Posterior cingulate gyrus (tissue), 11 donors: ENCODE measurements around the gene SLC37A1.

Experiments used
- DNase-seq, 10 donors: peaks; one replicate each; pipeline versions ENCODE4 v3.0.0 to v3.0.0-alpha.2; 2020 to 2021; ENCODE audit warnings: mixed read lengths in 3 of 10
- intact Hi-C: fragments of 100-400 bp; cut with DNase I; formaldehyde crosslinking; loops from one replicate; pipeline ENCODE4 v1.15.1; 2023

The SLC37A1 gene

GRCh38 chr21:42524341-42525028 is 10.8 kb downstream of the SLC37A1 start:
- peak in 1 of 10 donors; percentile 22 for DNase-seq
- intact Hi-C loops = no loop called here

DNA sequence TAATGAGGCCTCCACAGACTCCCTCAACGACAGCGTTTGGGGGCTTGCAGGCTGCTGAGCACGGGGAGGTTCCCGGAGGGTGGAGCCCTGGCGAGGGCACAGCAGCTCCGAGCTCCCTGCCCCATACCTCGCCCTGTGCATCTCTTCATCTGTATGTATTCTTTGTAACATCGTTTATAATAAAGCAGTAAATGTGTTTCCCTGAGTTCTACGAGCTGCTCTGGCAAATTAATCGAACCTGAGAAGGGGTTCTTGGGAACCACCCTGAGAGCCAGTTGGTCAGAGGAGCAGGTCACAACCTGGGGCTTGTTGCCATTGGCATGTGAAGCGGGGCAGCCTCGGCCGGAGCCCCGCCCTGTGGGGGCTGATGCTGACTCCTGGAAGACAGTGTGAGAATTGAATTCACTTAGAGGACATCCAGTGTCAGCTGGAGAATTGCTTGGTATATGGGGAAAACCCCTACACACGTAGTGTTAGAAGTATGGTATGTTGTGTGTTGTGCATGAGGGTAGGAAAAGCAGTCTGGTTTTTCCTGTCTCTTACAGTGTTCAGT is 11.5 kb downstream of the SLC37A1 start:
- intact Hi-C loops = no loop called here
- no peak for DNase-seq

DNA sequence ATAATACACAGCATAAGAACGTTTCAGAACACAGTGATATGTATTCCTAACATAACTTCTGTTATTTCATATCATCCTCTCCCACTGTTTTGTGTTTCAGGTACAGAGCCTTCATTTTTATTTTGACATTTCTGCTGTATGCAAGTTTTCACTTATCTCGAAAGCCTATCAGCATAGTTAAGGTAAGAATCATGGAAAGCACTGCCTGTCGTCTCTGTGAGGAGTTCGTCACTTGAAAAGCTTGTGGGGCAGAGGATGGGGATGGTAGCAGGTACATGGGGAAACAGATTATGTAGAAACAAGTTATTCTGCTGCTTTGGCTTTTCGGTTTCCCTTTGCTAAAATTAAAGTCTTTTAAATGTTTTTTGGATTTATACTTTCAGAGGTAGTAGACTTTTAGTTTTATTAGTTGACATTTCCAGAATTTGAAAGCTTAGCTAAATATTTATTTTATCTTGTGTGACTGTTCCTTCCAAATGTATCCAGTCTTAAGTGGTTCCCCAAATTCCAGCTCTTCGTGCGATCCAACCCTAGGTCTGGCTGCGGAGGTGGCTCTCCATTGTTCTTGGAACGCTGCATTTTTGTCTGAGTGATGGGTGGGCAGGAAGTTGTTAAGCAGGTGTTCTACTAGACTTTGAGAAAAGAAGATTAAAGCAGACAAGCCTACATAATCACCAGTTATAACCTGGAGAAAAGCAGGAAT is 12.2 kb downstream of the SLC37A1 start:
- intact Hi-C loops = no loop called here
- no peak for DNase-seq

DNA sequence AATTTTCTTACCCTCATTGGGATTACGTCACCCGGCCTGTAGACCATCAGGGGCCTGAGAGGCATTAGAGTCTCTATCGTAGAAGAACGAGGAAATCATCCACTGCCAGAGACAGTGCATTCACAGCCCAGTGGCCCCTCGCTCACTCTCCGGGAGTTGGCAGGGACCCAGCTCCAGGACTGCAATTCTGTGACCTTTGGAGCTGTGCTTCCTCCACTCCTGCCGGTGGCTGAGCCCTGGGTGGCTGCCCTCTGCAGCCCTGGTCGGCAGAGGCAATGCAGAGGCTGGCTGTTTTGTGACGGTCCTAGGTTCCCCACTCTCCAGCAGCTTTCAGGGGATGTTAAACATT is 12.7 kb downstream of the SLC37A1 start:
- intact Hi-C loops = no loop called here
- DNase-seq = peak in 1 of 10 donors; percentile 75

DNA sequence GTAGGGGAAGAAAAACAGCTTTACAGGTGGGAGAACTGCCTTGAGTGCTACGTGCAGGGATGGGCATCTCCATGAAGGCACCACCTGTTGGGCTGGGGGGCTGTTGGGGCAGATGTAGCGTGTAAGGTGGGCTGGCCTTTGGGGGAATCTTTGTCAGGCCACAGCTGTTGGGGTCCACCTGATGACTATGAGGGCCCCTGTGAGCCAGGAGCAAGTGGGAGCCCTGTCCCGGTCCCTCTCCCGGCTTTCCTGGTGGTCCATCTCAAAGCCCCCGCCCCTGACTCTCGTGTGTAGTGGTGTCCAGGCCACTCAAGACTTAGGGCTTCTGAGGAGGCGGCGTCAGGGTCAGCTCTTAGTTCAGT is 13.5 kb downstream of the SLC37A1 start:
- intact Hi-C loops = no loop called here
- peak in 1 of 10 donors; percentile 41 for DNase-seq

- DNase-seq = no peak
- intact Hi-C loops = no loop called here
Measured at GRCh38 chr21:42527489-42528158, 14.0 kb downstream of the SLC37A1 start.

- intact Hi-C loops = loop anchor here (1.0 to 10.0 kb wide), 2 partner anchors 34 to 385 kb away; partner anchors contain the start of gene RSPH1
- DNase-seq = peak in 7 of 10 donors; percentile 48 to 94 (median 69)
Measured at GRCh38 chr21:42530167-42530518, 16.5 kb downstream of the SLC37A1 start.

DNA sequence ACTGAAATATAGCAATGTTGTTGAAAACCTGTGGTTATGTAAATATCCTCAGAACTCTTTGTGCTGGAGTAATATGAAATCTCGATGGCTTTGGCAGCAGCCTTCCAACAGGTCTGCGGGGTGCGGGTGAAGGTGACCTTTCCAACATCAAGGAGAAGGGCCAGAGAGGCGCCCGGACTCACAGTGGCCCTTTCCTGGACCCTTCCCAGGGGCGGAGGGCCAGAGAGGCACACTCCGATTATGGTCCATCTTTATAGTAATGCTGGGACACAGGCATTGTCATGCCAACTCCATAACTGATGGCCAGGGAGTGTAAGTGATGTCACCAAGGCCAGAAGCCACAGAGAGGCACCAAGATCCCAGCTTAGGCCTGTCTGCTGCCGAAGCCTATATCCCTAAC is 18.1 kb downstream of the SLC37A1 start:
- DNase-seq = peak in 1 of 10 donors; percentile 15

GRCh38 chr21:42532466-42533181 is 19.0 kb downstream of the SLC37A1 start:
- peak; percentile 53 to 97 (median 76) for DNase-seq
- intact Hi-C loops = loop anchor here (10.0 kb wide), 1 partner anchor 388 kb away; no protein-coding TSS in a partner anchor

More for the DNA sequence above, 18.1 kb downstream of the SLC37A1 start:
- intact Hi-C loops = loop anchor here (10.0 kb wide), 1 partner anchor 387 kb away; no protein-coding TSS in a partner anchor

- intact Hi-C loops = loop anchor here (10.0 kb wide), 1 partner anchor 389 kb away; no protein-coding TSS in a partner anchor
- peak in 1 of 10 donors; percentile 9 for DNase-seq
Measured at GRCh38 chr21:42533306-42533962, 19.8 kb downstream of the SLC37A1 start.

GRCh38 chr21:42533963-42534355 is 20.3 kb downstream of the SLC37A1 start:
- intact Hi-C loops = loop anchor here (10.0 kb wide), 1 partner anchor 389 kb away; no protein-coding TSS in a partner anchor
- DNase-seq = peak in 1 of 10 donors; percentile 7

DNA sequence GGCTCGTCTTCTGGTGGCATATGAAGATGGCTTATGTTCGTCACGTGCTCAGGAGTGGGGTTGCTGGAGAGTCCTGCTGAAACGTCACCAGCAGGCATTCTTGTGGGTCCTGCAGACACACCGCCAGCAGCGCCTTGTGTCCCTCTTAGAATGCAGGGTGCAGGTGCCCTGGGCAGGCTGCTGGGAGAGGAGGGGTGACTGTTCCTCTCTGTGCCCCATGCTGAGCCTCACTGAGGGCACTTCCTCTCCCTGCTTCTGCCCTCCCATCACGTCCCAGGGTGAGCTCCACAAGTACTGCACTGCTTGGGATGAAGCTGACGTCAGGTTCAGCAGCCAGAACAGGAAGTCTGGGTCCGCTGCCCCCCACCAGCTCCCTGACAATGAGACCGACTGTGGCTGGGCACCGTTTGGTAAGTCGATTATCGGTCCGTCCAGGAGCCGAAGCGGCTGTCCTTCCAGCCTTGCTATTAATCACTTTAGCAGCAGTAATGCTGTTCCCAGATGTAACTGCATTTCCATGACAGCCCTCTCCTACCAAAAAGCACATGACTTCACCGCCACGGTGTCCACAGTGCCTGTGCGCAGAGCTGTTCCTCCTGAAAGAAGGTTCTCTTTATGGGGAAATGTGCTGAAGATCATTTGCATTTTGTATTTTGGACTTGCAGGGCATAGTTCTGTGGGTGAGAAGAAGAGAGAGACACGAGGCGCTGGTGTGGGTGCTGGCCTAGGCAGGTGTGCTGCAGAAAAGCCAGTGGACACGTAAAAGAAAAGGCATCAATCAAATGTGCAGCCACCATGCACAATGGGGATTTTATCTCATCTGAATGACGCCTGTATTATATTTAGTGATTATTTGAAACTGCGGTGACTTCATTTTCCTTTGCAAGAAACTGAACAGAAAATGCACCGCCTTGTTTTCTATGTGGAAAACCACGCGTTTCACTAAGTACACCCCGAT is 21.0 kb downstream of the SLC37A1 start:
- DNase-seq = peak in 1 of 10 donors; percentile 21
- intact Hi-C loops = loop anchor here (10.0 kb wide), 1 partner anchor 390 kb away; no protein-coding TSS in a partner anchor

DNA sequence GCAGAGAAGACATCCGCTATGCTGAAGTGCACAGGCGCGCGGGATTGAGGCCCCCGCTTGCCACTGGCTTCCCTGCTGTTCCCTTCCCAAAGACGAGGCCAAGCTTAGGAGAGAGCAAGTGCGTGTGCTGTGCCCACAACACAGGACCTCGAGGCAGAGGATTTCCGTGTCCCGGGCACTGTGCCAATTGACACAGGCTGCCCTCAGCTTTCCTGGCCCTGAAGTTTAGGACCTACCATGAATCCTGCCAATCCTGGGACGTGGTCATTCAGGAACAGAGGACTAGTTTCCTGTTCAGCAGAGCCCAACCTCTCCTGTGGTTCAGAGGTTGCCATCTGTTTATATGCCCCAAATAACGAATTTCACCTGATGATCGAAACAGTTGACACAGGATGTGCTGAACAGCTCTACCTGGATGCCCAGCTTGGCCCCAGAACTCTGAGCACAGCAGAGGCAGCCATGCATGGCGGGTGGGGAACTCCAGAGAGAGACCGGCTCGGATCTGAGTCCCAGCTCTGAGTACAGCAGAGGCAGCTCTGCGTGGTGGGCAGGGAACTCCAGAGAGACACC is 22.0 kb downstream of the SLC37A1 start:
- peak in 2 of 10 donors; percentile 7 to 75 for DNase-seq
- intact Hi-C loops = loop anchor here (10.0 kb wide), 1 partner anchor 391 kb away; no protein-coding TSS in a partner anchor

DNA sequence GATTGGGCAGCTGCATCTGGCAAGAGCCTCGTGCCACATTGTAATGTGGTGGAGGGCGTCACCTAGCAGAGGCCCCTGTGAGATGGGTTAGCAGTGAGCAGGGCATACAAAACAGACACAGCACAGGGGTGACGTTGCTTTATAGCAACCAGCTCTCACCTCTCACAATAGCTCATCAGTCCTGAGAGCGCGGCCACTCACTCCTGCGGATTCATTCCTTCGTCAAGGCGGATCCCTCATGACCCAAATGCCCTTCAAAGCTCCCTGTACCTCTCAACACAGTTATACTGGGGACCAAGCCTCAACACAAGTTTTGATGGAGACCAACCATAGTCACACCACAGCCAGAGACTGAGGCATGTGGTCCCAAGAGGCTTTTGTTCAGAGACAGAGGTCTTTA is 22.9 kb downstream of the SLC37A1 start:
- intact Hi-C loops = loop anchor here (10.0 kb wide), 1 partner anchor 392 kb away; no protein-coding TSS in a partner anchor
- DNase-seq = peak in 2 of 10 donors; percentile 37 to 41

- intact Hi-C loops = loop anchor here (10.0 kb wide), 1 partner anchor 392 kb away; no protein-coding TSS in a partner anchor
Measured at GRCh38 chr21:42537106-42537742, 23.6 kb downstream of the SLC37A1 start.

GRCh38 chr21:42538479-42539275 is 25.0 kb downstream of the SLC37A1 start:
- intact Hi-C loops = loop anchor here (10.0 kb wide), 1 partner anchor 394 kb away; no protein-coding TSS in a partner anchor
- DNase-seq = peak in 2 of 10 donors; percentile 24 to 46

More at GRCh38 chr21:42537106-42537742, 23.6 kb downstream of the SLC37A1 start:
- peak in 2 of 10 donors; percentile 32 to 66 for DNase-seq
